HCT116 (cell line): ENCODE data around the gene ASCL2. TPM values are rescaled to one million over a fixed set of nuclear protein-coding genes. Genes with fewer than 3 reads are reported as not detected.

Experiments
- total RNA-seq: library from RNA; stranded (reverse); gene quantifications from one replicate; pipeline ENCODE4 v1.2.1, GENCODE V29; 2021; ENCODE audit not compliant: unreplicated experiment

ASCL2 gene
- total RNA-seq, 1 experiment from 2014 or later: not detected

Other genes starting within 250 kb of the ASCL2 start
- gene IGF2, start 131.2 kb downstream of the ASCL2 start, total RNA-seq: 17.9 TPM
- gene INS, start 109.4 kb downstream of the ASCL2 start, total RNA-seq: 0.44 TPM
- gene TH, start 98.8 kb downstream of the ASCL2 start, total RNA-seq: not detected
- gene C11orf21, start 31.3 kb upstream of the ASCL2 start, total RNA-seq: not detected
- not detected for gene TSPAN32, start 31.4 kb upstream of the ASCL2 start, total RNA-seq
- 296 TPM for gene CD81, start 106.7 kb upstream of the ASCL2 start, total RNA-seq
- 47.1 TPM for gene TSSC4, start 130.2 kb upstream of the ASCL2 start, total RNA-seq
- 0.07 TPM for gene TRPM5, start 173.9 kb upstream of the ASCL2 start, total RNA-seq
- 10.7 TPM for gene KCNQ1, start 174.4 kb upstream of the ASCL2 start, total RNA-seq